ENCODE data around the gene RPS21.

DNA sequence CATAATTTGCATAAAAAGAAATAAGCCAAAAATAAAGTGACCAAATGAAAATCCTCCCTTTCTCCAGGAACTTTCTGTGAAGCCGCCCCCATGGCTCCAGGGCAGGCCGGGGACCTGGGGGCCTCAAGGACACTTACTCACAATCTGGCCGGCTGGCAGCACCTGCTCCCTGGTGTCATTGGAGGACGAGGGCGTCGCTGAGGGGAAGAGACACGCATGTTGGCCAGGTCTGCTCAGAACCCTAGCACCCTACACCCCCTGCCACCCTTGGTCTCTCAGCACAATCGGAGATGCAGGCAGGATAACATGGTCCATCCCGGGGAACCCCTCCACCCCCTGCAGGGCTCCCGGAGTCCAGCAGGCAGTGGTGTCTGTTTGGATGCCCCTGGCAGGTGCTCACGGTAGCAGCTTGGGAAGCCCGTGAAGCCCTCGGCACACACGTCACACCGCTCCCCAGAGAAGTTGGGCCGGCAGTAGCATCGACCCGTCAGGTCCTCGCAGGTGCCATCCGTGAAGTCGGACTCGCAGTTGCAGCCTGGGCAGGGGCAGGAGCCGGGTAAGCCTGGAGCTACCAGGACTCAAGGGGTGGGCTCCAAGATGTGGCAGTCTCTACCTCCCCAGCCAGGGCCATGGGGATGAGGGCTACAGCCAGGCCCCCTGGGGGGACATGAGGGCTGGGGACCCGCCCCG lies 41.1 kb upstream of the RPS21 start:
- TF ChIP-seq GABPA (IDR thresholded peaks at IDR 0.05; ENCODE audit: low read depth) (no peak), POLR2AphosphoS5 (IDR thresholded peaks at IDR 0.05; ENCODE audit: low read depth) (no peak), SPI1 (IDR thresholded peaks at IDR 0.05; ENCODE audit: borderline replicate concordance, low read depth) (no peak)
- TF ChIP-seq, protein P1, sequence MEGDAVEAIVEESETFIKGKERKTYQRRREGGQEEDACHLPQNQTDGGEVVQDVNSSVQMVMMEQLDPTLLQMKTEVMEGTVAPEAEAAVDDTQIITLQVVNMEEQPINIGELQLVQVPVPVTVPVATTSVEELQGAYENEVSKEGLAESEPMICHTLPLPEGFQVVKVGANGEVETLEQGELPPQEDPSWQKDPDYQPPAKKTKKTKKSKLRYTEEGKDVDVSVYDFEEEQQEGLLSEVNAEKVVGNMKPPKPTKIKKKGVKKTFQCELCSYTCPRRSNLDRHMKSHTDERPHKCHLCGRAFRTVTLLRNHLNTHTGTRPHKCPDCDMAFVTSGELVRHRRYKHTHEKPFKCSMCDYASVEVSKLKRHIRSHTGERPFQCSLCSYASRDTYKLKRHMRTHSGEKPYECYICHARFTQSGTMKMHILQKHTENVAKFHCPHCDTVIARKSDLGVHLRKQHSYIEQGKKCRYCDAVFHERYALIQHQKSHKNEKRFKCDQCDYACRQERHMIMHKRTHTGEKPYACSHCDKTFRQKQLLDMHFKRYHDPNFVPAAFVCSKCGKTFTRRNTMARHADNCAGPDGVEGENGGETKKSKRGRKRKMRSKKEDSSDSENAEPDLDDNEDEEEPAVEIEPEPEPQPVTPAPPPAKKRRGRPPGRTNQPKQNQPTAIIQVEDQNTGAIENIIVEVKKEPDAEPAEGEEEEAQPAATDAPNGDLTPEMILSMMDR (IDR thresholded peaks at IDR 0.05; ENCODE audit: insufficient read depth, low read length), result no peak
- TF ChIP-seq, protein P2, sequence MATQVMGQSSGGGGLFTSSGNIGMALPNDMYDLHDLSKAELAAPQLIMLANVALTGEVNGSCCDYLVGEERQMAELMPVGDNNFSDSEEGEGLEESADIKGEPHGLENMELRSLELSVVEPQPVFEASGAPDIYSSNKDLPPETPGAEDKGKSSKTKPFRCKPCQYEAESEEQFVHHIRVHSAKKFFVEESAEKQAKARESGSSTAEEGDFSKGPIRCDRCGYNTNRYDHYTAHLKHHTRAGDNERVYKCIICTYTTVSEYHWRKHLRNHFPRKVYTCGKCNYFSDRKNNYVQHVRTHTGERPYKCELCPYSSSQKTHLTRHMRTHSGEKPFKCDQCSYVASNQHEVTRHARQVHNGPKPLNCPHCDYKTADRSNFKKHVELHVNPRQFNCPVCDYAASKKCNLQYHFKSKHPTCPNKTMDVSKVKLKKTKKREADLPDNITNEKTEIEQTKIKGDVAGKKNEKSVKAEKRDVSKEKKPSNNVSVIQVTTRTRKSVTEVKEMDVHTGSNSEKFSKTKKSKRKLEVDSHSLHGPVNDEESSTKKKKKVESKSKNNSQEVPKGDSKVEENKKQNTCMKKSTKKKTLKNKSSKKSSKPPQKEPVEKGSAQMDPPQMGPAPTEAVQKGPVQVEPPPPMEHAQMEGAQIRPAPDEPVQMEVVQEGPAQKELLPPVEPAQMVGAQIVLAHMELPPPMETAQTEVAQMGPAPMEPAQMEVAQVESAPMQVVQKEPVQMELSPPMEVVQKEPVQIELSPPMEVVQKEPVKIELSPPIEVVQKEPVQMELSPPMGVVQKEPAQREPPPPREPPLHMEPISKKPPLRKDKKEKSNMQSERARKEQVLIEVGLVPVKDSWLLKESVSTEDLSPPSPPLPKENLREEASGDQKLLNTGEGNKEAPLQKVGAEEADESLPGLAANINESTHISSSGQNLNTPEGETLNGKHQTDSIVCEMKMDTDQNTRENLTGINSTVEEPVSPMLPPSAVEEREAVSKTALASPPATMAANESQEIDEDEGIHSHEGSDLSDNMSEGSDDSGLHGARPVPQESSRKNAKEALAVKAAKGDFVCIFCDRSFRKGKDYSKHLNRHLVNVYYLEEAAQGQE (IDR thresholded peaks at IDR 0.05; ENCODE audit: insufficient replicate concordance, low read depth), result no peak
